Small intestine (tissue), 7 donors: ENCODE measurements around the gene EED. TPM values are rescaled to one million over a fixed set of nuclear protein-coding genes. Genes with fewer than 3 reads are reported as not detected.

Source experiments
- DNase-seq, 2 donors: peaks; one replicate each; pipeline versions ENCODE4 v3.0.0 to v3.0.0-alpha.2; 2013
- FAIRE-seq: peaks from 2 replicates; lab custom pipeline; 2012; peaks lifted over from hg19 to GRCh38; lab: Jason Lieb, UNC
- H3K27ac ChIP-seq, 3 donors: one replicate each; pipeline ENCODE4 v1.5.1; 2013; ENCODE audit warnings: low read length in 2 of 3, mild to moderate bottlenecking in 2 of 3, control low read depth in 1 of 3, inconsistent platforms in 1 of 3, low read depth in 1 of 3, moderate library complexity in 1 of 3
- H3K27me3 ChIP-seq, 3 donors: one replicate each; pipeline ENCODE4 v1.6.1; 2013; ENCODE audit warnings: low read length in 3 of 3, inconsistent platforms in 1 of 3; ENCODE audit not compliant: control insufficient read depth in 3 of 3, insufficient read depth in 3 of 3
- H3K36me3 ChIP-seq, 3 donors: one replicate each; pipeline ENCODE4 v1.6.1; 2013; ENCODE audit warnings: low read length in 3 of 3, inconsistent platforms in 1 of 3, low read depth in 1 of 3, mild to moderate bottlenecking in 1 of 3, moderate library complexity in 1 of 3; ENCODE audit not compliant: control insufficient read depth in 3 of 3, insufficient read depth in 2 of 3
- H3K4me1 ChIP-seq, 3 donors: one replicate each; pipeline ENCODE4 v1.6.1; 2013; ENCODE audit warnings: low read length in 2 of 3, inconsistent platforms in 1 of 3, low read depth in 1 of 3, mild to moderate bottlenecking in 1 of 3, moderate library complexity in 1 of 3; ENCODE audit not compliant: control insufficient read depth in 3 of 3, insufficient read depth in 2 of 3
- H3K4me3 ChIP-seq, 3 donors: one replicate each; pipeline ENCODE4 v1.5.1; 2013; ENCODE audit warnings: low read length in 3 of 3, control low read depth in 1 of 3, inconsistent platforms in 1 of 3, low read depth in 1 of 3, mild to moderate bottlenecking in 1 of 3, moderate library complexity in 1 of 3
- H3K9me3 ChIP-seq, 2 donors: one replicate each; pipeline ENCODE4 v1.6.1; 2013; ENCODE audit warnings: low read depth in 1 of 2, low read length in 1 of 2; ENCODE audit not compliant: control insufficient read depth in 2 of 2, insufficient read depth in 1 of 2
- WGBS, 3 donors: extraction: QIAGEN DNeasy Blood & Tissue Kit; methylation state at CpG; one replicate each; pipeline ENCODE4 v1.1.7; 2013; 5-methylcytosine and 5-hydroxymethylcytosine counted together
- polyA plus RNA-seq, 4 donors: library from polyadenylated mRNA; stranded (reverse) in 3 of 4; unstranded in 1 of 4; fragments of 200-250 nt in 3 of 4; fragments of 120-200 nt in 1 of 4; gene quantifications; one replicate each; pipeline versions ENCODE4 v1.2.1 to v1.2.3, GENCODE V29; 2013
- donor health status: healthy with polysubstance abuse.
- donor health status: control.
- donor health status: control.
- donor health status: Bipolar disorder and iron deficiency.
- donor health status: healthy.

EED gene
- polyA plus RNA-seq, 4 donors: 13.5 to 27.0 (median 14.9) TPM

DNA sequence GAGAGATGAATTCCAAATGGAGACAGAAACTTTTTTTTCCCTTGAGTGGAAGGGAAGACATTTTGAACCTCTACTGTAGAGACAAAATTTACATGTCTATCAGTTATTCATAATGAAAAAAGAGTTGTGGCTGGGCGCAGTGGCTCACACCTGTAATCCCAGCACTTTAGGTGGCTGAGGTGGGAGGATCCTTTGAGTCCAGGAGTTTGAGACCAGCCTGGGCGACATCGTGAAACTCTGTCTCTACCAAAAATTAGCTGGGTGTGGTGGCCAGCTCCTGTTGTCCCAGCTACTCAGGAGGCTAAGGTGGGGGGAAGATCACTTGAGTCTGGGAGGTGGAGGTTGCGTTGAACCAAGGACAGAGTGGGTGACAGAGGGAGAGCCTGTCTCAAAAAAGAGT lies 4.1 kb downstream of the EED start:
- no peak for FAIRE-seq

DNA sequence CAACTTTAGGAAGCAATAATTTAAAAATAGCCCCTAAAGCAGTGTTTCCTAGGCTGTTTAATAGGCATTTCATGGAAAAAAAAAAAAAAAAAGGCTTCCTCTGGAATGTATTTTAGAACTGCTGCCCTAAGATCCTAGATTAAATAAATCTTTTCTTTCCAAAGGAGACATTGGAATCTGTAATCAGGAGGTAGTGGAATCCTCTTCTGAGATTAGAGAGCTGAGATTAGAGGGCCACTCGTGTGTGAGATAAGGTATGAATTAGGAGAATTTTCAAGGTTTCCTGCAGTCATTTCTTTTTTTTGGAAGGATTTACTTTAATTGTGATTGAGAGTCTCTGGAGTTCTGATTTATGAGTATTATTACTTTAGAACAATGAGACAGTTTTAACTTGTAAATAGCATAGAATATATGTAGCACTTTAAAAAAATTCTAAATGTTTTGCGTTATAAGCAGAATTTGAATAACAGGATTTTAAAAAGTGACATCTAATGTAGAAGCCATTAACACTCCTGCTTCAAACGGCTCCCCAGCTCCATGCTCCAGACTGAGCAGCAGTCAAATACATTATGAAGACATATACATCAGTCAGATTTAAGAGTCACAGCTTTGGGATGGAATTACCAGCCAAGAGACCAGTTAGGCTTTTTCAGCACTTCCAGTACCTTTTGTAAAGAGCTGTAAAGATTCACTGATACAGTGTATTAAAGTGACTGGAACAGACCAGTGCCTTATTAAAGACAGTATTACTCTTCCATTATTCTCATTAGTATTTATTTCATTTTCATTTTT lies 5.0 kb downstream of the EED start:
- Histone ChIP-seq H3K4me1 (peaks cover 2 to 8% (median 8%) of the 10 kb centered on the region in 3 donors), H3K36me3 (peaks cover 0 to 8% (median 0%) of the 10 kb centered on the region in 3 donors), H3K9me3 (no peaks in the 10 kb centered on the region), H3K27ac (no peak overlapping the region), H3K4me3 (no peak overlapping the region), H3K27me3 (no peaks in the 10 kb centered on the region)
- FAIRE-seq (no peak), DNase-seq (no peak)
- WGBS, 3 donors: 39 to 48% (median 40%) methylated on average over 3 of the region's 3 CpGs

More for the DNA sequence above, 4.1 kb downstream of the EED start:
- WGBS, 3 donors: 79 to 92% (median 82%) methylated on average over 4 of the region's 4 CpGs
- Histone ChIP-seq H3K4me1 (peaks cover 2 to 13% (median 12%) of the 10 kb centered on the region in 3 donors), H3K27ac (no peak overlapping the region), H3K4me3 (no peak overlapping the region), H3K27me3 (no peaks in the 10 kb centered on the region), H3K36me3 (peaks cover 0 to 6% (median 0%) of the 10 kb centered on the region in 3 donors), H3K9me3 (no peaks in the 10 kb centered on the region)
- DNase-seq: no peak

DNA sequence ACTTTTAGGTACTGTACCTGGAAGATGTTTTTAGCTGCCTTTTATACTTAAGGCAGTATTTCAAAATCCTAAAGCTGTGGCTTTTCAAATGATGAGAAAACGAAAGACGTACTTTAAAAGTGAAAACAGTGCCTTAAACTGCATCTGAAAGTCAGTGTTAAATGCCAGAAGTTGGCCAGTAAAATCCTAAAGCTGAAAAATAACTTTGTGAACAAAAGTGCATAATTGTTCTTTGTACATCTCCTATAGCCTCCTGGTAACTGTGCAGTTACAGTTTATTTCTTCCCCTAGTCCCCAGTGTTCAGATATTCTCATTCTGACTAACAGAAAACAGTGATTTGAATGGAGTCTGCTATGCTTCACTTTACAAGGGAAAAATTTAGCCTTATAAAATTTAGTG lies 6.8 kb downstream of the EED start:
- Histone ChIP-seq H3K4me1 (peaks cover 2 to 8% (median 5%) of the 10 kb centered on the region in 3 donors), H3K36me3 (peaks cover 0 to 10% (median 3%) of the 10 kb centered on the region in 3 donors), H3K27me3 (no peaks in the 10 kb centered on the region), H3K9me3 (no peaks in the 10 kb centered on the region), H3K27ac (no peak overlapping the region), H3K4me3 (no peak overlapping the region)
- 46 to 71% (median 69%) methylated on average over 2 of the region's 2 CpGs for WGBS, 3 donors
- no peak for FAIRE-seq
- no peak for DNase-seq

DNA sequence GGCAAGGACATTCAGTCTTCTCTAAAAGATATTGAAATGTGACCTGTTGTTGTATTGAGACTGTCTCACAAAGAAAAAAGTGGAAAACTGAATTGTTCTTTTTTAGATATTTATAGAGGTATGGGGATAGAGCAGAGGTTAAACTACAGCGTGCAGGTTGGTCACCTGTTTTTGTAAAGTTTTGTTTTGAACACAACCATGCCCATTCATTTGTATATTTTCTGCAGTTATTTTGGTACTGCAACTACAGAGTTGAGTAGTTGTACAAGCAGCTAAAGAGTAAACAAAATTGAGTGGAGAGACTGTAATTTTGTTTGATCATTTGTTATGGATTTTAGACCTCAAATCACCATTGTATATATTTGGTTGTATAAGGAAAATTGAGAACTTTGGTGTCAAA lies 11.3 kb downstream of the EED start:
- FAIRE-seq: no peak
- WGBS, 3 donors: 73 to 97% (median 86%) methylated on average over 1 of the region's 1 CpG

DNA sequence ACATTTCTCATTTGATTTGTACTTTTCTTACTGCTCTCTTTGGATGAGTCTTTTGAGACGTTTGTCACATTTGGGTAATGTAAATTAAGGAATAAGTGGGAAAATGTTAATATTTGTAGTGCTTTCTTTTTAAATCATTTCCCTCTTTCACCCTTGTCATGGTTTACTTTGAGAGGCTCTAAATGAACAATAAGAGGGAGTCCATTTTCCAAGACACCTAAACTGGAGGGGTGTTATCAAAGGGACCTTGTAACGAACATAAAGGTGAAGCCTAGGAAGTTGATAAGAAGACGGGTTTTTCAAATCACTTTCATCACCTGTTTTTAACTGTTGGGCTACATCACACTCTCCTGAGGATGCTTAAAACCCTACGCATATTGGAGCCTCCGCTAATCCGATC lies 12.1 kb downstream of the EED start:
- FAIRE-seq (no peak), DNase-seq (no peak)
- H3K36me3 ChIP-seq: peaks cover 5 to 26% (median 5%) of the 10 kb centered on the region in 3 donors
- no peaks in the 10 kb centered on the region for H3K4me1 ChIP-seq
- 55 to 60% (median 56%) methylated on average over 6 of the region's 6 CpGs for WGBS, 3 donors
- no peak overlapping the region for H3K27ac ChIP-seq
- H3K4me3 ChIP-seq: no peak overlapping the region
- no peaks in the 10 kb centered on the region for H3K27me3 ChIP-seq
- no peaks in the 10 kb centered on the region for H3K9me3 ChIP-seq

More for the DNA sequence above, 11.3 kb downstream of the EED start:
- Histone ChIP-seq H3K36me3 (peaks cover 3 to 21% (median 5%) of the 10 kb centered on the region in 3 donors), H3K4me3 (no peak overlapping the region), H3K27ac (no peak overlapping the region), H3K27me3 (no peaks in the 10 kb centered on the region), H3K4me1 (no peaks in the 10 kb centered on the region), H3K9me3 (no peaks in the 10 kb centered on the region)
- DNase-seq: no peak

DNA sequence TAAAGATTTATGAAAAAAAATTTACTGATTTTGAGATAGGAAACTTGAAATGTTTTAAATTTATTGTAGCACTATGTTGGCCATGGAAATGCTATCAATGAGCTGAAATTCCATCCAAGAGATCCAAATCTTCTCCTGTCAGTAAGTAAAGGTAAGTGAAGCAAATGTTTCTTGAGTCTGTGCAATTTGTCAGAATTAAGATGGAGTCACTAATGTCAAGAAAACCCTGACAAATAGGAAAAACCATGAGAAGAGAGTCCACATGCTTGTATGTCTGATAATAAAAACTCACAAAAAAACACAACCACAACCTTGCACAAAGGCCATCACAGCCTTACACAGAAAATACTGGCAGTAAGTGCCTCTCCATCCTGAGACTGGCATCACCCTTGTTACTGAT lies 12.9 kb downstream of the EED start:
- Histone ChIP-seq H3K27me3 (no peaks in the 10 kb centered on the region), H3K4me1 (no peaks in the 10 kb centered on the region), H3K9me3 (no peaks in the 10 kb centered on the region), H3K36me3 (peaks cover 5 to 29% (median 6%) of the 10 kb centered on the region in 3 donors), H3K27ac (no peak overlapping the region), H3K4me3 (no peak overlapping the region)
- no peak for DNase-seq
- FAIRE-seq: no peak

DNA sequence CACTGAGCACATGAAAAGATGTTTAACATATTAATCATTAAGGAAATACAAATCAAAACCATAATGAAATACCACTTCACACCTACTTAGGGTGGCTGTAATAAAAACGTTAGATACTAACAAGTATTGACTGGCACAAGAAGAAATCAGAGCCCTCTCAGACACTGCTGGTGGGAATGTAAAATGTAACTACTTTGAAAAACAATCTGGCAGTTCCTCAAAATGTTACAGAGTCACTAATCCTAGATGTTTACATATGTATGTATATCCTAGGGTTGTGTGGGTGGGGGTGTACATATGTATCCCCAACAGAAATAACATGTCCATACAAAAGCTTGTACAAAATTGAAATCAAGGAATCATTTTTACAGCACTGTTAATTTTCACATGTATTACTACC lies 15.2 kb downstream of the EED start:
- Histone ChIP-seq H3K27ac (no peak overlapping the region), H3K27me3 (no peaks in the 10 kb centered on the region), H3K36me3 (peaks cover 5 to 31% (median 6%) of the 10 kb centered on the region in 3 donors), H3K4me3 (no peak overlapping the region), H3K4me1 (no peaks in the 10 kb centered on the region), H3K9me3 (peaks cover 0 to 4% of the 10 kb centered on the region in 2 donors)
- 18 to 37% (median 29%) methylated on average over 1 of the region's 1 CpG for WGBS, 3 donors
- DNase-seq (no peak), FAIRE-seq (no peak)

DNA sequence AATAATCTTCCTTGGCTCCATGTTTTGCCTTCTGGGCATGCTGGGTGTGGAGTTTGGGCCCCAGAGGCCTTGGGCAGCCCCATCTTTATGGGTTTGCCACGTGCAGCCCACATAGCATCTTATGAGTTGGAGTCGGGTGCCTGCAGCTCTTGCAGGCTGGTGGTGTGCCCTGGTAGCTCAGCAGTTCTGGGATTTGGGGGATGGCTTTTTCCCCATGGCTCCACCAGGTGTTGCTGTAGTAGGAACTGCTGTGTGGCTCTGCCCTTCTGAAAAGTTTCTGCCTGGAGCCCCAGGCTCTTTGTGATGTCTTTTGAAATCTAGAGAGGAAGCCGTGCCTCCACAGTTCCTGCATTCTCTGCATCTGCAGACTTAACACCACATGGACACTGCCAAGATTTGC lies 16.8 kb downstream of the EED start:
- H3K4me3 ChIP-seq: no peak overlapping the region
- H3K4me1 ChIP-seq: no peaks in the 10 kb centered on the region
- H3K27ac ChIP-seq: no peak overlapping the region
- H3K27me3 ChIP-seq: no peaks in the 10 kb centered on the region
- FAIRE-seq (no peak), DNase-seq (no peak)
- H3K9me3 ChIP-seq: peaks cover 0 to 4% of the 10 kb centered on the region in 2 donors
- 94 to 98% (median 96%) methylated on average over 3 of the region's 3 CpGs for WGBS, 3 donors
- peaks cover 2 to 31% (median 6%) of the 10 kb centered on the region in 3 donors for H3K36me3 ChIP-seq
